ENCODE data around the gene DNMT3L. TPM values are rescaled to one million over a fixed set of nuclear protein-coding genes. Genes with fewer than 3 reads are reported as not detected.
A peak's percentile ranks its signal among the peaks of the same experiment; 100 is the strongest.

The DNMT3L gene
- total RNA-seq, 1 donor from 2014 or later: not detected

- ATAC-seq (ENCODE audit: poor library complexity) (no peak), DNase-seq (no peak)
- intact Hi-C loops (cut with DNase I): no loop called here
These were observed 34.4 kb upstream of the DNMT3L start for GRCh38 chr21:44296103-44296519.

DNA sequence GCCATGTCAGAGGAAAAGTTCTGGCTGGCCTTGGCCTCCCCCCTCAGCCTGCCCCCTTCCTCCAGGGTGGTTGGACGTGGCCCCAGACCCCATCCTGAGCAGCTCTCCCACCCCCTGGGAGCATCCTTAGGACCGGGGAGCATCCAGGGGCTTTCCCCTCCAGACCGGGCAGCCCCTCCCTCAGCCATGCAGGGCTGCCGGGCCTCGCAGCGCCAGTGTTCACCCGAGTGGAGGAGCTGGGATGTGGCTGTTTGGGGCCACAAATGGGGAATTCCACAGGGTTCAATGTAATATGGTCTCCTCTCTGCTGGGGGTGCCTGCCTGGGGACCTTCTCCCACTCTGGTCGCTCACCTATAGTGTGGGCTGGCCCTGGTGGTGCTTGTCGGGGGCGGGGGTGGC, 33.9 kb upstream of the DNMT3L start:
- ATAC-seq (ENCODE audit: poor library complexity): peak; percentile 0
- intact Hi-C loops (cut with DNase I): no loop called here
- no peak for DNase-seq

GRCh38 chr21:44295163-44295573, 33.5 kb upstream of the DNMT3L start:
- intact Hi-C loops (cut with DNase I): no loop called here
- DNase-seq: peak; percentile 73
- peak; percentile 44 for ATAC-seq (ENCODE audit: poor library complexity)

- peak; percentile 55 for ATAC-seq (ENCODE audit: poor library complexity)
- DNase-seq: peak; percentile 94
- intact Hi-C loops (cut with DNase I): no loop called here
These were observed 32.9 kb upstream of the DNMT3L start for GRCh38 chr21:44294391-44295162.

GRCh38 chr21:44293551-44294231, 32.0 kb upstream of the DNMT3L start:
- no peak for ATAC-seq (ENCODE audit: poor library complexity)
- no peak for DNase-seq
- intact Hi-C loops (cut with DNase I): no loop called here

DNA sequence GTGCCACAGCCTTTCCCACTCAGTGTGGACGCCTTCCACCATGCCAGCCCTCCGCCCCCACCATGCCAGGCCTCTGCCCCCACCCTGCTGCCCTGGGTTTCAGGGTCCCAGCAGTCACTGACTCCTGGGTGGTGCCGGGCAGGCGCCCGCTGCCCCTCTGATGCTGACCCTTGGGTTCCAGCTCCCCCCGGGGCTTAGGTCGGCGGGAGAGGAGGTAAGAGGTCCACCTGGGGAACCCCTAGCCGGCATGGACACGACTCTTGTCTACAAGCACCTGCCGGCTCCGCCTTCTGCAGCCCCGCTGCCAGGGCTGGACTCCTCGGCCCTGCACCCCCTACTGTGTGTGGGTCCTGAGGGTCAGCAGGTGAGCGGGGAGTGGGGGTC, 31.1 kb upstream of the DNMT3L start:
- intact Hi-C loops (cut with DNase I): no loop called here
- ATAC-seq (ENCODE audit: poor library complexity): no peak
- DNase-seq: no peak

- no peak for ATAC-seq (ENCODE audit: poor library complexity)
These were observed 30.5 kb upstream of the DNMT3L start for GRCh38 chr21:44291936-44292811.

GRCh38 chr21:44291078-44291935, 29.6 kb upstream of the DNMT3L start:
- DNase-seq (no peak), ATAC-seq (ENCODE audit: poor library complexity) (no peak)
- intact Hi-C loops (cut with DNase I): no loop called here

More at GRCh38 chr21:44291936-44292811, 30.5 kb upstream of the DNMT3L start:
- intact Hi-C loops (cut with DNase I): no loop called here
- DNase-seq: no peak

- DNase-seq: no peak
- intact Hi-C loops (cut with DNase I): no loop called here
These were observed 28.8 kb upstream of the DNMT3L start for GRCh38 chr21:44290327-44291077.

GRCh38 chr21:44289381-44290010, 27.8 kb upstream of the DNMT3L start:
- intact Hi-C loops (cut with DNase I): no loop called here
- ATAC-seq (ENCODE audit: poor library complexity) (no peak), DNase-seq (no peak)

More at GRCh38 chr21:44290327-44291077, 28.8 kb upstream of the DNMT3L start:
- no peak for ATAC-seq (ENCODE audit: poor library complexity)

GRCh38 chr21:44288251-44289110, 26.8 kb upstream of the DNMT3L start:
- ATAC-seq (ENCODE audit: poor library complexity): no peak
- DNase-seq: no peak
- intact Hi-C loops (cut with DNase I): no loop called here

DNA sequence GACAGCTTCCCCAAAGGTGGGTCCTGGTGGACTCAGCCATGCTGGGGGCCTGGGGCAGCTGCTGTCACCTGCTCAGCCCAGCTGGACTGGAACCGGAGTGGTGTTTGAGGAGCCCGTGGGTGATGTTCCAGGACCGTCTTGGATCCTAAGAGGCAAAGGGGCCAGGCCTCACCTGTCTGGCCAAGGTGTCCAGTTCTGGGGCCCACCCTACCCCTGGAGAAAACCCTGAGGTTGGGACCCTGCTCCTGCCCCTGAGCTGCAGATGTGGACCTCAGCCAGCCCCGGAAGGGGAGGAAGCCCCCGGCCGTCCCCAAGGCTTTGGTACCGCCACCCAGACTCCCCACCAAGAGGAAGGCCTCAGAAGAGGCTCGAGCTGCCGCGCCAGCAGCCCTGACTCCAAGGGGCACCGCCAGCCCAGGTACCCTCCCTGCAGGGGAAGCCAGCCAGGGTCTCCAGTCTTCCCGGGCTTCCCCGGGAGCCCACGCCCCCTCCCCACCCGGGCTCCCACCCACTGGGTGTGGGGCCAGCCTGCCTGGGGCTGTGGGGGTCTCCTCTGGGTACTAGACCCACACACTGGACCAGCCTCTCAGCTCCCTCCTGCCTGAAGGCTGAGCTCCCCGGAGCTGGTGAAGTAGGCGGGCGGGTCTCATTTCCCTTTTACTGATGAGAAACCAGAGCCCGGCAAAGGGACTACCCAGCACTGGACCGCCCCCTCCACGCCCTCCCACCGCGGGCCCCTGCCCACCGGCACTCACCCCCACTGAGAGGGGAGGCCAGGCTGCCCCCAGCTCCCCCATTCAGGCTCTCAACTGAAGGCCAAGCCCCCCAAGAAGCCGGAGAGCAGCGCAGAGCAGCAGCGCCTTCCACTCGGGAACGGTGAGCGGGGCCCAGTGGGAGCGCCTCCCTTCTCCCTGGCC, 25.3 kb upstream of the DNMT3L start:
- DNase-seq: peak; percentile 35
- no peak for ATAC-seq (ENCODE audit: poor library complexity)
- intact Hi-C loops (cut with DNase I): no loop called here

- DNase-seq (no peak), ATAC-seq (ENCODE audit: poor library complexity) (no peak)
- intact Hi-C loops (cut with DNase I): no loop called here
These were observed 24.5 kb upstream of the DNMT3L start for GRCh38 chr21:44286086-44286715.

DNA sequence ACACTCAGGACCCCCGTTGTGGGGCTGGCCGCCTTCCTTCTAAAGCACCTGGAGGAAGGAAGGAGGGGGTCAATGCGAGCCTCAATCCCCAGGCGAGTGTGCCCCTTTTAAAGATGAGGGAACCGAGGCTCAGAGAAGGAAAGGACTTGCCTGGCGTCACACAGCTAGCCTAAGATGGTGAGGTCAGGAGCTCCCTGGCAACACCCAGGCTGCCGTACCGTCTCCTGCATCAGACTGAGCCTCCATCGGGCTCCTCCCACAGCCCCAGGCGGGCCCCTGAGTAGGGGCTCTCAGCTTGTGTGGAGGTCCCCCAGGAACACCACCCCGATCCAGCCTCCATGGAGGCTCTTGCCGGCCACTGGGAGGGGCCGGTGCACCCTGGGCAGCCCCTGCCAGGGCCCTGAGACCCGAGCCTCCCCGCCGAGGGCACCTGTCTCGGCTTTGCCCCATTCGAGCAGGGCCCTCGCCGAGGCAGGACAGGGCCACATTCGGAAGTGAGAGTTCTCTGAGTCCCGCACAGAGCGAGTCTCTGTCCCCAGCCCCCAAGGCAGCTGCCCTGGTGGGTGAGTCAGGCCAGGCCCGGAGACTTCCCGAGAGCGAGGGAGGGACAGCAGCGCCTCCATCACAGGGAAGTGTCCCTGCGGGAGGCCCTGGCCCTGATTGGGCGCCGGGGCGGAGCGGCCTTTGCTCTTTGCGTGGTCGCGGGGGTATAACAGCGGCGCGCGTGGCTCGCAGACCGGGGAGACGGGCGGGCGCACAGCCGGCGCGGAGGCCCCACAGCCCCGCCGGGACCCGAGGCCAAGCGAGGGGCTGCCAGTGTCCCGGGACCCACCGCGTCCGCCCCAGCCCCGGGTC, 23.7 kb upstream of the DNMT3L start, which contains the start of gene AIRE:
AIRE (plus strand) TSS at position 739 of the 855 bp plus-strand sequence. CDS start 131 bp downstream, outside the sequence.
- peak; percentile 40 for DNase-seq

More for the DNA sequence above, 23.7 kb upstream of the DNMT3L start, which contains the start of gene AIRE:
- peak; percentile 26 for ATAC-seq (ENCODE audit: poor library complexity)
- intact Hi-C loops (cut with DNase I): no loop called here
